ENCODE results near the gene CTDSPL. TPM values are rescaled to one million over a fixed set of nuclear protein-coding genes. Genes with fewer than 3 reads are reported as not detected.

The CTDSPL gene
- total RNA-seq, 3 donors from 2014 or later (not counting 1 experiment from before 2014, with no cell fraction given) = 0.50 to 3.4 (median 1.8) TPM

GRCh38 chr3:37858742-37859141 lies 2.9 kb upstream of the CTDSPL start:
- Histone ChIP-seq H3K9me3 (ENCODE audit: control insufficient read depth, insufficient read depth, low read length) (no peaks in the 10 kb centered on the region), H3K27me3 (ENCODE audit: control insufficient read depth, insufficient read depth, low read length) (peaks cover 9% of the 10 kb centered on the region), H3K4me3 (ENCODE audit: low read length) (no peak overlapping the region), H3K27ac (ENCODE audit: low read length) (no peak overlapping the region), H3K36me3 (ENCODE audit: control insufficient read depth, insufficient read depth, low read length) (no peaks in the 10 kb centered on the region), H3K4me1 (ENCODE audit: control insufficient read depth, insufficient read depth, low read length) (peaks cover 17% of the 10 kb centered on the region)
- peaks cover 7 to 31% of the 10 kb centered on the region in 2 donors for H3K27me3 Mint-ChIP-seq (ENCODE audit: low read depth in 2 of 2)
- H3K9me3 Mint-ChIP-seq = no peaks in the 10 kb centered on the region
- H3K4me3 Mint-ChIP-seq = peak overlapping the region; percentile 46
- no peak for ATAC-seq
- DNase-seq = no peak
- no peaks in the 10 kb centered on the region for H3K36me3 Mint-ChIP-seq
- peaks cover 8 to 10% of the 10 kb centered on the region in 2 donors for H3K4me1 Mint-ChIP-seq
- intact Hi-C loops (cut with micrococcal nuclease) = loop anchor here (10.0 kb wide), 1 partner anchor 626 kb away; no protein-coding TSS in a partner anchor
- TF ChIP-seq CTCF (IDR thresholded peaks at IDR 0.05) = no peak
- no peak overlapping the region for H3K27ac Mint-ChIP-seq

GRCh38 chr3:37859354-37859753 lies 2.3 kb upstream of the CTDSPL start:
- H3K27me3 ChIP-seq (ENCODE audit: control insufficient read depth, insufficient read depth, low read length) = peaks cover 9% of the 10 kb centered on the region
- H3K36me3 Mint-ChIP-seq = no peaks in the 10 kb centered on the region
- peaks cover 8 to 10% of the 10 kb centered on the region in 2 donors for H3K4me1 Mint-ChIP-seq
- intact Hi-C loops (cut with micrococcal nuclease) = loop anchor here (10.0 kb wide), 1 partner anchor 625 kb away; no protein-coding TSS in a partner anchor
- ATAC-seq (no peak), DNase-seq (no peak)
- 53% methylated on average over 2 of the region's 2 CpGs for WGBS (ENCODE audit: insufficient coverage)
- TF ChIP-seq CTCF (IDR thresholded peaks at IDR 0.05) = no peak
- no peaks in the 10 kb centered on the region for H3K9me3 ChIP-seq (ENCODE audit: control insufficient read depth, insufficient read depth, low read length)
- no peaks in the 10 kb centered on the region for H3K9me3 Mint-ChIP-seq
- no peak overlapping the region for H3K27ac Mint-ChIP-seq
- H3K4me3 ChIP-seq (ENCODE audit: low read length) = no peak overlapping the region
- peaks cover 17% of the 10 kb centered on the region for H3K4me1 ChIP-seq (ENCODE audit: control insufficient read depth, insufficient read depth, low read length)
- H3K36me3 ChIP-seq (ENCODE audit: control insufficient read depth, insufficient read depth, low read length) = no peaks in the 10 kb centered on the region
- no peak overlapping the region for H3K4me3 Mint-ChIP-seq
- no peak overlapping the region for H3K27ac ChIP-seq (ENCODE audit: low read length)
- H3K27me3 Mint-ChIP-seq (ENCODE audit: low read depth in 2 of 2) = peaks cover 7 to 31% of the 10 kb centered on the region in 2 donors

- H3K4me3 Mint-ChIP-seq = peak overlapping the region; percentile 91
- DNase-seq = no peak
- H3K27me3 Mint-ChIP-seq (ENCODE audit: low read depth in 2 of 2) = peaks cover 8 to 31% of the 10 kb centered on the region in 2 donors
- H3K4me1 Mint-ChIP-seq = peaks cover 8 to 10% of the 10 kb centered on the region in 2 donors
- H3K9me3 Mint-ChIP-seq = no peaks in the 10 kb centered on the region
- no peak overlapping the region for H3K27ac ChIP-seq (ENCODE audit: low read length)
- H3K4me3 ChIP-seq (ENCODE audit: low read length) = no peak overlapping the region
- H3K27ac Mint-ChIP-seq = no peak overlapping the region
- peaks cover 17% of the 10 kb centered on the region for H3K4me1 ChIP-seq (ENCODE audit: control insufficient read depth, insufficient read depth, low read length)
- H3K36me3 Mint-ChIP-seq = no peaks in the 10 kb centered on the region
- no peak for ATAC-seq
- 81% methylated on average over 6 of the region's 6 CpGs for WGBS (ENCODE audit: insufficient coverage)
- TF ChIP-seq CTCF (IDR thresholded peaks at IDR 0.05) = no peak
- intact Hi-C loops (cut with micrococcal nuclease) = loop anchor here (10.0 kb wide), 1 partner anchor 625 kb away; no protein-coding TSS in a partner anchor
- H3K9me3 ChIP-seq (ENCODE audit: control insufficient read depth, insufficient read depth, low read length) = no peaks in the 10 kb centered on the region
- no peaks in the 10 kb centered on the region for H3K36me3 ChIP-seq (ENCODE audit: control insufficient read depth, insufficient read depth, low read length)
- H3K27me3 ChIP-seq (ENCODE audit: control insufficient read depth, insufficient read depth, low read length) = peaks cover 9% of the 10 kb centered on the region
These were observed 1.8 kb upstream of the CTDSPL start for GRCh38 chr3:37859908-37860199.

GRCh38 chr3:37862219-37862902 lies 681 bp downstream of the CTDSPL start:
- H3K27me3 Mint-ChIP-seq (ENCODE audit: low read depth in 2 of 2) = peaks cover 15 to 29% of the 10 kb centered on the region in 2 donors
- DNase-seq (peak in 1 of 2 donors; percentile 50), ATAC-seq (no peak)
- H3K4me1 Mint-ChIP-seq = peaks cover 8 to 10% of the 10 kb centered on the region in 2 donors
- intact Hi-C loops (cut with micrococcal nuclease) = no loop called here
- H3K36me3 Mint-ChIP-seq = no peaks in the 10 kb centered on the region
- H3K36me3 ChIP-seq (ENCODE audit: control insufficient read depth, insufficient read depth, low read length) = no peaks in the 10 kb centered on the region
- H3K27ac Mint-ChIP-seq = no peak overlapping the region
- no peak for TF ChIP-seq CTCF (IDR thresholded peaks at IDR 0.05)
- H3K4me3 ChIP-seq (ENCODE audit: low read length) = no peak overlapping the region
- no peak overlapping the region for H3K27ac ChIP-seq (ENCODE audit: low read length)
- WGBS (ENCODE audit: insufficient coverage) = 15% methylated on average over 38 of the region's 38 CpGs
- H3K4me3 Mint-ChIP-seq = peak overlapping the region; percentile 58
- peaks cover 17% of the 10 kb centered on the region for H3K4me1 ChIP-seq (ENCODE audit: control insufficient read depth, insufficient read depth, low read length)
- peaks cover 11% of the 10 kb centered on the region for H3K27me3 ChIP-seq (ENCODE audit: control insufficient read depth, insufficient read depth, low read length)
- no peaks in the 10 kb centered on the region for H3K9me3 ChIP-seq (ENCODE audit: control insufficient read depth, insufficient read depth, low read length)
- H3K9me3 Mint-ChIP-seq = no peaks in the 10 kb centered on the region
